GM12878 (cell line): ENCODE data around the gene SOBP. TPM values are rescaled to one million over a fixed set of nuclear protein-coding genes. Genes with fewer than 3 reads are reported as not detected.

Experiments used
- ATAC-seq: fragments of 200-7000 bp; cut with Tn5 transposase; 3 replicates; pipeline ENCODE4 v1.9.1; 2020; ENCODE audit warnings: mild to moderate bottlenecking, moderate library complexity
- BruUV-seq: library from RNA; stranded (reverse); fragments of 400-500 nt; replicated peaks from 2 replicates; lab custom pipeline; 2021; lab: Mats Ljungman, UMichigan
- CTCF ChIA-PET: fragments of 300-600 bp; sonication (Branson Sonifier 250); formaldehyde crosslinking; extraction: SDS; loops from one replicate; lab custom pipeline; 2021; ENCODE audit warnings: inconsistent platforms; lab: Yijun Ruan, JAX
- POLR2A ChIA-PET: fragments of 350-600 bp; formaldehyde crosslinking; extraction: SDS; loops from one replicate; lab custom pipeline; 2021; ENCODE audit warnings: inconsistent platforms; lab: Charles Lee
- RAD21 ChIA-PET: fragments of 300-600 bp; sonication (Branson Sonifier 250); formaldehyde crosslinking; loops from one replicate; lab custom pipeline; 2023; ENCODE audit warnings: antibody characterized with exemption; ENCODE audit not compliant: unreplicated experiment; lab: Charles Lee
- SMC1A ChIA-PET: fragments of 300-600 bp; sonication (Branson Sonifier 250); formaldehyde crosslinking; loops from one replicate; lab custom pipeline; 2023; ENCODE audit not compliant: unreplicated experiment, uncharacterized antibody; lab: Charles Lee
- DNase-seq: peaks from one replicate; pipeline ENCODE4 v3.0.0-alpha.2; 2011; ENCODE audit warnings: low read depth, low spot score
- FAIRE-seq: peaks from 3 replicates; lab custom pipeline; 2011; peaks lifted over from hg19 to GRCh38; lab: Jason Lieb, UNC
- H2AFZ ChIP-seq: 2 replicates; pipeline ENCODE4 v1.6.0; 2011; ENCODE audit warnings: low read depth, low read length, control low read depth; ENCODE audit not compliant: control insufficient read depth
- H3K27ac ChIP-seq: 2 replicates; pipeline ENCODE4 v1.5.1; 2011; ENCODE audit warnings: control low read depth; ENCODE audit not compliant: control insufficient read depth, insufficient read depth
- H3K27me3 ChIP-seq, 2 experiments: replicated peaks in 1 of 2; 2 replicates each; pipeline versions ENCODE4 v1.6.0 to v1.6.1; 2011; ENCODE audit warnings: low read length in 1 of 2; ENCODE audit not compliant: control insufficient read depth in 2 of 2, insufficient read depth in 2 of 2
- H3K36me3 ChIP-seq, 2 experiments: 2 replicates each; pipeline ENCODE4 v1.5.1; 2011; ENCODE audit warnings: low read length in 1 of 2; ENCODE audit not compliant: control insufficient read depth in 2 of 2, insufficient read depth in 2 of 2
- H3K4me1 ChIP-seq: 2 replicates; pipeline ENCODE4 v1.6.1; 2011; ENCODE audit warnings: mild to moderate bottlenecking, low read length, moderate library complexity, mixed read lengths; ENCODE audit not compliant: control insufficient read depth, insufficient read depth
- H3K4me2 ChIP-seq: 2 replicates; pipeline ENCODE4 v1.6.0; 2011; ENCODE audit warnings: control low read depth; ENCODE audit not compliant: control insufficient read depth, insufficient read depth
- H3K4me3 ChIP-seq: fragments of 200-600 bp; sonication (generic); 2 replicates; pipeline ENCODE4 v1.5.1; 2016
- H3K79me2 ChIP-seq: 2 replicates; pipeline ENCODE4 v1.6.0; 2011; ENCODE audit warnings: low read length; ENCODE audit not compliant: control insufficient read depth, insufficient read depth
- H3K9ac ChIP-seq: 2 replicates; pipeline ENCODE4 v1.8.0; 2011; ENCODE audit warnings: low read length, control low read depth, mixed read lengths; ENCODE audit not compliant: control insufficient read depth, insufficient read depth
- H3K9me3 ChIP-seq: replicated peaks from 3 replicates; pipeline ENCODE4 v1.5.1; 2011; ENCODE audit warnings: mild to moderate bottlenecking, low read length; ENCODE audit not compliant: control insufficient read depth, insufficient read depth
- H4K20me1 ChIP-seq: 2 replicates; pipeline ENCODE4 v1.6.0; 2011; ENCODE audit not compliant: control insufficient read depth, insufficient read depth
- PML ChIP-seq: IDR thresholded peaks from 2 replicates; pipeline ENCODE4 v1.6.1; 2012; ENCODE audit warnings: low read length, inconsistent platforms
- SMARCA5 ChIP-seq: fragments of 450-650 bp; IDR thresholded peaks from 2 replicates; pipeline ENCODE4 v1.6.1; 2017; ENCODE audit warnings: mild to moderate bottlenecking
- SP1 ChIP-seq: IDR thresholded peaks from one replicate; pipeline ENCODE4 v1.6.1; 2011; ENCODE audit warnings: low read depth, low read length
- SREBF2 ChIP-seq: IDR thresholded peaks from 2 replicates; pipeline ENCODE4 v1.6.1; 2012; ENCODE audit warnings: mild to moderate bottlenecking, low read length
- USF1 ChIP-seq: IDR thresholded peaks from 2 replicates; pipeline ENCODE4 v1.6.1; 2011; ENCODE audit warnings: borderline replicate concordance, low read depth, mild to moderate bottlenecking, moderate library complexity, mixed read lengths, low read length; ENCODE audit not compliant: insufficient read depth; ENCODE audit errors: extremely low read length
- WGBS: methylation state at CpG from one replicate; pipeline ENCODE4 v1.1.6; 2016; ENCODE audit warnings: low lambda C conversion rate; ENCODE audit not compliant: insufficient replicate concordance, insufficient coverage; ENCODE audit errors: missing lambda C conversion rate; 5-methylcytosine and 5-hydroxymethylcytosine counted together
- in situ Hi-C: fragments of 300-500 bp; cut with MboI; formaldehyde crosslinking; loops from 9 replicates; pipeline ENCODE4 v1.14.3; 2018; ENCODE audit warnings: mixed read lengths
- intact Hi-C: fragments of 100-400 bp; cut with micrococcal nuclease; formaldehyde crosslinking; loops from one replicate; pipeline ENCODE4 v1.14.2; 2022; ENCODE audit not compliant: unreplicated experiment
- polyA plus RNA-seq, 11 experiments: library from polyadenylated mRNA; depleted of rRNA in 4 of 11; unstranded in 6 of 11; stranded (reverse) in 5 of 11; fragments of >200 nt; fragmentation: Nextera tagmentation in 4 of 11; fragmentation: Illumina TruSeq in 1 of 11; extraction: Ambion mirVana in 4 of 11; extraction: Trizol in 1 of 11; gene quantifications; 1 replicate in 1 of 11; 2 replicates in 10 of 11; pipeline versions ENCODE4 v1.2.1 to v1.2.3, GENCODE V29; 2011 to 2016; ENCODE audit warnings: inconsistent platforms in 2 of 11, missing spikeins in 2 of 11, low read depth in 1 of 11
- total RNA-seq, 4 experiments: library from RNA; depleted of rRNA in 3 of 4; stranded (reverse); fragments of >200 nt in 3 of 4; fragmentation: Illumina TruSeq in 1 of 4; extraction: Trizol in 1 of 4; gene quantifications; 2 replicates each; pipeline versions ENCODE4 v1.2.1 to v1.2.3, GENCODE V29; 2013 to 2021

SOBP gene
- total and polyA plus RNA-seq, 10 of the 15 experiments (the other 5 are each of a cell fraction or from before 2014, with no cell fraction given), result 0.49 to 1.9 (median 0.78) TPM

GRCh38 chr6:107673076-107673494, 183.2 kb downstream of the SOBP start:
- ChIA-PET SMC1A (interaction anchor here (0.8 to 5.1 kb wide), 7 partner anchors 14 to 355 kb away, joined by 3 to 43 read pairs (median 4); no protein-coding TSS in a partner anchor), RAD21 (interaction anchor here (1.1 to 5.1 kb wide), 2 partner anchors 15 to 175 kb away, joined by 3 to 27 read pairs; no protein-coding TSS in a partner anchor), POLR2A (interaction anchor here (0.5 to 1.7 kb wide), 2 partner anchors 16 to 534 kb away, joined by 3 to 5 read pairs; no protein-coding TSS in a partner anchor), CTCF (interaction anchor here (1.1 to 4.3 kb wide), 6 partner anchors 7 to 376 kb away, joined by 3 to 47 read pairs (median 9); no protein-coding TSS in a partner anchor)
- WGBS, result 87% methylated on average over 13 of the region's 13 CpGs
- H2AFZ ChIP-seq, result no peak overlapping the region
- DNase-seq, result no peak
- no peaks in the 10 kb centered on the region for H3K36me3 ChIP-seq
- H3K79me2 ChIP-seq, result no peaks in the 10 kb centered on the region
- BruUV-seq, result no TSS peak
- H3K4me1 ChIP-seq, result peaks cover 34% of the 10 kb centered on the region
- no peak overlapping the region for H3K9ac ChIP-seq
- H4K20me1 ChIP-seq, result no peaks in the 10 kb centered on the region
- intact Hi-C loops, result loop anchor here (10.0 kb wide), 1 partner anchor 852 kb away; no protein-coding TSS in a partner anchor
- in situ Hi-C loops, result loop anchor here (5.0 kb wide), 1 partner anchor 174 kb away; no protein-coding TSS in a partner anchor
- no peak overlapping the region for H3K27ac ChIP-seq
- H3K27me3 ChIP-seq, result no peaks in the 10 kb centered on the region
- TF ChIP-seq PML (no peak), SP1 (no peak), USF1 (no peak), SREBF2 (no peak), SMARCA5 (no peak)
- ATAC-seq, result no peak
- no peak overlapping the region for H3K4me2 ChIP-seq
- no peaks in the 10 kb centered on the region for H3K9me3 ChIP-seq
- no peak overlapping the region for H3K4me3 ChIP-seq
- FAIRE-seq, result no peak
